ENCODE results near the gene NANOG.
"Not testable (repeated sequence)": the region's sequence is repeated elsewhere in the genome, so short reads cannot be mapped to it uniquely, and the experiment has no call there.

Gene NANOG

DNA sequence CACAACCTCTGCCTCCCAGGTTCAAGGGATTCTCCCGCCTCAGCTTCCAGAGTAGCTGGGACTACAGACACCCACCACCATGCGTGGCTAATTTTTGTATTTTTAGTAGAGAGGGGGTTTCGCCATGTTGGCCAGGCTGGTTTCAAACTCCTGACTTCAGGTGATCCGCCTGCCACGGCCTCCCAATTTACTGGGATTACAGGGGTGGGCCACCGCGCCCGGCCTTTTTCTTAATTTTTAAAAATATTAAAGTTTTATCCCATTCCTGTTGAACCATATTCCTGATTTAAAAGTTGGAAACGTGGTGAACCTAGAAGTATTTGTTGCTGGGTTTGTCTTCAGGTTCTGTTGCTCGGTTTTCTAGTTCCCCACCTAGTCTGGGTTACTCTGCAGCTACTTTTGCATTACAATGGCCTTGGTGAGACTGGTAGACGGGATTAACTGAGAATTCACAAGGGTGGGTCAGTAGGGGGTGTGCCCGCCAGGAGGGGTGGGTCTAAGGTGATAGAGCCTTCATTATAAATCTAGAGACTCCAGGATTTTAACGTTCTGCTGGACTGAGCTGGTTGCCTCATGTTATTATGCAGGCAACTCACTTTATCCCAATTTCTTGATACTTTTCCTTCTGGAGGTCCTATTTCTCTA is at the start of gene NANOG:
TSS of gene NANOG (plus strand) at position 519 of the 645 bp plus-strand sequence. CDS start 213 bp downstream, outside the sequence.
- in situ Hi-C loops (cut with MboI; ENCODE audit: low sequenced_read_pairs) = not testable (repeated sequence)

DNA sequence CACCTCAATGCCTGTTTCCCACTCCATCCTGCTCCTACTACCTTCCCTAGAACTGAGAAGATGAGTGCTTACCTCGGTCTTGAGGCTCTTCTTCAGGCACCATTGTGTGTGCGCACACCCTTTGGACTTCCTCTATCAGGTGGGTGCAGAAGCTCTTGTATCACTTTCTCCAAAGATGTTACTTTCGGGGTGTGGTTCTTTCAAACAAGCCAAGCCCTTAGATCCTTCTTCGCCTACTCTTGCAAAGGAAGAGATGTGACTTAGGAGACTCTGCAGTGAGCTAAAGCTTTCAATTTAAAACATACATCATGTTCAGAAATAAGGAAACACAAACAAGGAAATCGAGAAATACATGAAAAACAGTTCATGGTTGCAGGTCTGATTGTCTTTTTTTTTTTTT is 42.0 kb upstream of the NANOG start, which contains the start of gene CLEC4C:
TSS of gene CLEC4C (minus strand) at position 130 of the 400 bp plus-strand sequence. CDS start at position 103, 27 bp downstream.
- in situ Hi-C loops (cut with MboI; ENCODE audit: low sequenced_read_pairs) = no loop called here

GRCh38 chr12:7748852-7749251 is 40.4 kb upstream of the NANOG start:
- in situ Hi-C loops (cut with MboI; ENCODE audit: low sequenced_read_pairs) = no loop called here

DNA sequence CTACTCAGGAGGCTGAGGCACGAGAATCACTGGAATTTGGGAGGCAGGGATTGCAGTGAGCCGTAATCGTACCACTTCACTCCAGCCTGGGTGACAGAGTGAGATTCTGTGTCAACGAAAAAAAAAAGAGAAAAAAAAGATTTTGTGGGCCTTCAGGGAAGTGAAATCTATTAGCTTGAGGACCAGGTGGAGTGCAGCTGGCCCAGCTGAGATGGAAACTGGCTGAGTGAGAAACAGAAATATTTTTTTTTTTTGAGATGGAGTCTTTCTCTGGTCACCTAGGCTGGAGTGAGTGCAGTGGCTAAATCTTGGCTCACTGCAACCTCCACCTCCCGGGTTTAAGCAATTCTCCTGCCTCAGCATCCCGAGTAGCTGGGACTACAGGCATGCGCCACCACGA is 39.8 kb upstream of the NANOG start:
- in situ Hi-C loops (cut with MboI; ENCODE audit: low sequenced_read_pairs) = no loop called here

GRCh38 chr12:7750350-7750749 is 38.9 kb upstream of the NANOG start:
- in situ Hi-C loops (cut with MboI; ENCODE audit: low sequenced_read_pairs) = no loop called here

DNA sequence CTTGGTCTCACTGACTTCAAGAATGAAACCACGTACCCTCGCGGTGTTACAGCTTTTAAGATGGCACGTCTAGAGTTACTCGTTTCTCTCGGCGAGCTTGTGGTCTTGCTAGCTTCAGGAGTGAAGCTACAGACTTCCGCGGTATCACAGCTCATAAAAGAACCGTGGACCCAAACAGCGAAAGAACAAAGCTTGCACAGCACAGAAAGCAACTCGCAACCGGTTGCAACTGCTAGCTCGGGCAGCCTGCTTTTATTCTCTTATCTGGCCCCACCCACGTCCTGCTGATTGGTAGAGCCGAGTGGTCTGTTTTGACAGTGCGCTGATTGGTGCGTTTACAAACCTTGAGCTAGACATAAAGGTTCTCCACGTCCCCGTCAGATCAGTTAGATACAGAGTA is 37.8 kb upstream of the NANOG start:
- in situ Hi-C loops (cut with MboI; ENCODE audit: low sequenced_read_pairs) = no loop called here

GRCh38 chr12:7751941-7752922 is 37.0 kb upstream of the NANOG start:
- in situ Hi-C loops (cut with MboI; ENCODE audit: low sequenced_read_pairs) = not testable (repeated sequence)

DNA sequence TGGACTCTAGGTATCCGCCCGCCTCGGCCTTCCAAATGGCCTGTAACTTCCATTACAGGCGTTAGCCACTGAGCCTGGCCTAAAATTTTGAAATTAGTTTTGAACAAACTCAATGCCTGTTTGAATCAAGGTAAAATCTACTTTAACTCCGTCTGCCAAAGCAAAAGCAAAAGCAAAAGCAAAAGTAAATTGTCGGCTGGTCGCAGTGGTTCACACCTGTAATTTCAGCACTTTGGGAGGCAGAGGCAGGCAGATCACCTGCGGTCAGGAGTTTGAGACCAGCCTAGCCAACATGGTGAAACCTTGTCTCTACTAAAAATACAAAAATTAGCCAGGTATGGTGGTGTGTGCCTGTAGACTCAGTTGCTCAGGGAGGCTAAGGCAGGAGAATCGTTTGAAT is 33.5 kb upstream of the NANOG start:
- in situ Hi-C loops (cut with MboI; ENCODE audit: low sequenced_read_pairs) = not testable (repeated sequence)

DNA sequence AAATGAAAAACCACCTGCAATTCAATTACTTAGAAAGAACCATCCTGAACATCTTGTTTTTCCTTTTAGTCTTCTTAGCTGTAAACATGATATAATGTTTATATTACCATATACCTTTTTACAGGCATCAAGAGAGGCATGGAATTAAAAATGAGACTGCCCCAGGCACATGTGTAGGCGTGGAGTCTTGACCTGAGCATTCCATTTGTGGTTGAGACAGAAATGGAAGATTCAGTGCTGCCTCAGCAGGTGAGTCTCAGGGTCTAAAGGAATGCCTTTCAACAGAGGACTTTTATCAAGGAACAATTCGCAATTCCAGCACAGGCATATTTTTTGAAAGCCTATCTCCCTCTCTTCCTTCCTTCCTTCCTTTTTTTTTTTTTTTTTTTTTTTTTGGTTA is 32.2 kb upstream of the NANOG start:
- in situ Hi-C loops (cut with MboI; ENCODE audit: low sequenced_read_pairs) = no loop called here

- in situ Hi-C loops (cut with MboI; ENCODE audit: low sequenced_read_pairs) = no loop called here
These were observed 30.4 kb upstream of the NANOG start for GRCh38 chr12:7758766-7759140.

- in situ Hi-C loops (cut with MboI; ENCODE audit: low sequenced_read_pairs) = no loop called here
These were observed 19.2 kb upstream of the NANOG start for GRCh38 chr12:7769999-7770398.

- in situ Hi-C loops (cut with MboI; ENCODE audit: low sequenced_read_pairs) = no loop called here
These were observed 7.9 kb upstream of the NANOG start for GRCh38 chr12:7781274-7781673.

DNA sequence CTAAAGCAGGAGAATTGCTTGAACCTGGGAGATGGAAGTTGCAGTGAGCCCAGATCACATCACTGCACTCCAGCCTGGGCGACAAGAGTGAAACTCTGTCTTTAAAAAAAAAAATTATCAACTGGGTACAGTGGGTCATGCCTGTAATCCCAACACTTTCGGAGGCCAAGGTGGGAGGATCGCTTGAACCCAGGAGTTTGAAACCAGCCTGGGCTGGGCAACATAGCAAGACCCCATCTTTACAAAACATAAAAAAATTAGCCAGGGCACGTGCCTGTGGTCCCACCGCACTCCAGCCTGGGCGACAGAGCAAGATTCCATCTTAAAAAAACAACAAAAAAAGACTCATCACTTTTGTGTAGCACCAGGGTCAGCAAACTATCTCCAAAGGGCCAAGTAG is 7.1 kb upstream of the NANOG start:
- in situ Hi-C loops (cut with MboI; ENCODE audit: low sequenced_read_pairs) = no loop called here

DNA sequence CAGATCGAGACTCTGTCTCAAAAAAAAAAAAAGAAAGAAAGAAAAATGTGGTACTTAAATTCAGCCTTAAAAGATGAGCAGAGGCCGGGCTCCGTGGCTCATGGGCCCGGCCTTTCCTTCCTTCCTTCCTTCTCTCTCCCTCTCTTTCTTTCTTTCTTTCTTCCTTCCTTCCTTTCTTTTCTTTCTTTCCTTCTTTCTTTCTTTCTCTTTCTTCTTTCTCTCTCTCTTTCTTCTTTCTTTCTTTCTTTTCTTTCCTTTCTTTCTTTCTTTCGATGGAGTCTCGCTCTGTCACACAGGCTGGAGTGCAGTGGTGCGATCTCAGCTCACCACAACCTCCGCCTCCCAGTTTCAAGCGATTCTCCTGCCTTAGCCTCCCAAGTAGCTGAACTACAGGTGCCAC is 5.8 kb upstream of the NANOG start:
- in situ Hi-C loops (cut with MboI; ENCODE audit: low sequenced_read_pairs) = not testable (repeated sequence)

GRCh38 chr12:7784701-7785100 is 4.5 kb upstream of the NANOG start:
- in situ Hi-C loops (cut with MboI; ENCODE audit: low sequenced_read_pairs) = no loop called here

- in situ Hi-C loops (cut with MboI; ENCODE audit: low sequenced_read_pairs) = no loop called here
These were observed 1.5 kb upstream of the NANOG start for GRCh38 chr12:7787574-7788293.

DNA sequence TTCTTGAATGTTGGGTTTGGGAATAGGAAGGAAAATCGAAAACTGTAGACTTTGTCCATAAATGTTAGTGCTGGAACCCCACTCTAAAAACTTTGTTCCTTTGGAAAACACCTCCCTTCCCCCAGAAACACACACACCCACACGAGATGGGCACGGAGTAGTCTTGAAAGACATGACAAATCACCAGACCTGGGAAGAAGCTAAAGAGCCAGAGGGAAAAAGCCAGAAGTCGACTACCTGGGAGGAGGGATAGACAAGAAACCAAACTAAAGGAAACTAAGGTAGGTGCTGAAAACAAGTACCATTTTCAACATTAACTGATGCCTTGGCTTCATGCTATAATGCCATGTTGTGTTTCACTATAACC is 925 bp upstream of the NANOG start:
- in situ Hi-C loops (cut with MboI; ENCODE audit: low sequenced_read_pairs) = no loop called here

- in situ Hi-C loops (cut with MboI; ENCODE audit: low sequenced_read_pairs) = no loop called here
These were observed 4.0 kb downstream of the NANOG start for GRCh38 chr12:7793211-7793610.

DNA sequence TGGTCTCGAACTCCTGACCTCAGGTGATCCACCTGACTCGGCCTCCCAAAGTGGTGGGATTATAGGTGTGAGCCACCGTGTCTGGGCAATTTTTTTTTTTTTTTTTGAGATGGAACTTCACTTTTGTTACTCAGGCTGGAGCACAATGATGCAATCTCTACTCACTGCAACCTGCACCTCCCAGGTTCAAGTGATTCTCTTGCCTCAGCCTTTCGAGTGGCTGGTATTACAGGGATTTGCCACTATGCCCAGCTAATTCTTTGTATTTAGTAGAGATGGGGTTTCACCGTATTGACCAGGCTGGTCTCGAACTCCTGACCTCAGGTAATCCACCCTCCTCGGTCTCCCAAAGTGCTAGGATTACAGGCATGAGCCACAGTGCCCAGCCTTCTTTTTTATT is 8.1 kb downstream of the NANOG start:
- in situ Hi-C loops (cut with MboI; ENCODE audit: low sequenced_read_pairs) = not testable (repeated sequence)

DNA sequence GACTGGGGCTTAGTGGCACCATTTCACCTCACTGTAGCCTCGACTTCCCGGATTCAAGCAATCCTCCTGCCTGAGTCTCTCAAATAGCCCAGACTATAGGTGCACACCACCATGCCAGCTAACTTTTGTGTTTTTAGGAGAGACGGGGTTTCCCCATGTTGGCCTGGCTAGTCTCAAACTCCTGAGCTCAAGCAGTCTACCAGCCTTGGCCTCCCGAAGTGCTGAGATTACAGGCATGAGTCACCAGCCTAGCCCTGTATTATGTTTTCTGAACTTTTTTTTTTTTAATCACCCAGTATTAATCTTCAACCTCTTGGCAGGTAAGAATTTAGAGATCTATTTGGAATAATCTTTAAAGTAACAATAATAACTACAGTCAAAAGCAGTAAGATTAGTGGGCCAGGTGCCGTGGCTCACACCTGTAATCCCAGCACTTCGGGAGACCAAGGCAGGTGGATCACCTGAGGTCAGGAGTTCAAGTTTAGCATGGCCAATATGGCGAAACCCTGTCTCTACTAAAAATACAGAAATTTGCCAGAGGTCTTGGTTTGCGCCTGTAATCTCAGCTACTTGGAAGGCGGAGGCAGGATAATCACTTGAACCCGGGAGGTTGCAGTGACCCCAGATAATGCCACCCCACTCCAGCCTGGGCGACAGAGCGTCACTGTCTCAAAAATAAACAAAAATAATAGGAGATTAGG is 8.6 kb downstream of the NANOG start:
- in situ Hi-C loops (cut with MboI; ENCODE audit: low sequenced_read_pairs) = no loop called here
